Neural progenitor cell (in vitro differentiated cells): ENCODE data around the gene NFATC2IP. TPM values are rescaled to one million over a fixed set of nuclear protein-coding genes. Genes with fewer than 3 reads are reported as not detected.

Experiments used
- DNase-seq: peaks from one replicate; pipeline ENCODE4 v3.0.0-alpha.2; 2016; ENCODE audit warnings: low spot score
- H2AFZ ChIP-seq: fragments of 200-600 bp; sonication (generic); replicated peaks from 2 replicates; pipeline ENCODE4 v1.6.1; 2016; ENCODE audit warnings: antibody characterized with exemption
- H3F3A ChIP-seq: fragments of 200-600 bp; sonication (generic); 2 replicates; pipeline ENCODE4 v1.6.1; 2016; ENCODE audit warnings: antibody characterized with exemption, low read depth
- H3K27ac ChIP-seq: fragments of 200-600 bp; sonication (generic); 2 replicates; pipeline ENCODE4 v1.5.1; 2016; ENCODE audit warnings: mild to moderate bottlenecking
- H3K27me3 ChIP-seq: fragments of 200-600 bp; sonication (generic); 2 replicates; pipeline ENCODE4 v1.6.1; 2016; ENCODE audit warnings: mild to moderate bottlenecking, moderate library complexity
- H3K36me3 ChIP-seq: fragments of 200-600 bp; sonication (generic); 2 replicates; pipeline ENCODE4 v1.5.1; 2016
- H3K4me1 ChIP-seq: fragments of 200-600 bp; sonication (generic); 2 replicates; pipeline ENCODE4 v1.6.1; 2016; ENCODE audit warnings: mixed run types
- H3K4me2 ChIP-seq: fragments of 200-600 bp; sonication (generic); 2 replicates; pipeline ENCODE4 v1.6.1; 2016
- H3K4me3 ChIP-seq: fragments of 200-600 bp; sonication (generic); 2 replicates; pipeline ENCODE4 v1.5.1; 2016
- H3K79me2 ChIP-seq: fragments of 200-600 bp; sonication (generic); 2 replicates; pipeline ENCODE4 v1.6.1; 2016; ENCODE audit warnings: low read depth
- H3K9ac ChIP-seq: fragments of 200-600 bp; sonication (generic); 2 replicates; pipeline ENCODE4 v1.6.1; 2016
- H3K9me3 ChIP-seq: fragments of 200-600 bp; sonication (generic); 2 replicates; pipeline ENCODE4 v1.5.1; 2016; ENCODE audit warnings: low read depth
- H4K20me1 ChIP-seq: fragments of 200-600 bp; sonication (generic); 2 replicates; pipeline ENCODE4 v1.6.1; 2016; ENCODE audit warnings: low read depth
- H3K27ac Mint-ChIP-seq: 3 replicates; pipeline ENCODE4 v1.8.0; 2021; ENCODE audit warnings: mixed read lengths
- H3K27me3 Mint-ChIP-seq: 2 replicates; pipeline ENCODE4 v1.8.0; 2022; ENCODE audit warnings: low read depth, mild to moderate bottlenecking, inconsistent platforms, moderate library complexity, mixed read lengths; ENCODE audit not compliant: insufficient read depth
- H3K36me3 Mint-ChIP-seq: 3 replicates; pipeline ENCODE4 v1.8.0; 2021; ENCODE audit warnings: mixed read lengths
- H3K4me1 Mint-ChIP-seq: 3 replicates; pipeline ENCODE4 v1.8.0; 2021; ENCODE audit warnings: mixed read lengths
- H3K4me3 Mint-ChIP-seq: 3 replicates; pipeline ENCODE4 v1.8.0; 2021; ENCODE audit warnings: mild to moderate bottlenecking, moderate library complexity, mixed read lengths
- H3K9me3 Mint-ChIP-seq: 3 replicates; pipeline ENCODE4 v1.8.0; 2020; ENCODE audit warnings: mixed read lengths
- CTCF ChIP-seq: fragments of 200-600 bp; sonication (generic); IDR thresholded peaks from 2 replicates; pipeline ENCODE4 v1.5.1; 2017; ENCODE audit warnings: antibody characterized with exemption, mild to moderate bottlenecking
- EZH2 ChIP-seq: fragments of 200-600 bp; sonication (generic); IDR thresholded peaks from 2 replicates; pipeline ENCODE4 v1.6.1; 2017; ENCODE audit warnings: antibody characterized with exemption, mild to moderate bottlenecking, moderate library complexity
- EZH2phosphoT487 ChIP-seq: fragments of 200-600 bp; sonication (generic); IDR thresholded peaks from 2 replicates; pipeline ENCODE4 v1.6.1; 2017; ENCODE audit warnings: antibody characterized with exemption
- total RNA-seq: library from RNA; depleted of rRNA; stranded (reverse); fragments of >200 nt; gene quantifications from 2 replicates; pipeline ENCODE4 v1.2.3, GENCODE V29; 2015; ENCODE audit warnings: low replicate concordance

The NFATC2IP gene
- total RNA-seq, 1 donor from 2014 or later: 33.2 TPM

GRCh38 chr16:28986046-28986445 lies 35.3 kb downstream of the NFATC2IP start:
- Histone ChIP-seq H3K4me2 (no peak overlapping the region), H3K4me3 (no peak overlapping the region), H3K9ac (no peak overlapping the region), H4K20me1 (no peaks in the 10 kb centered on the region), H3K9me3 (no peaks in the 10 kb centered on the region), H3K27ac (no peak overlapping the region), H2AFZ (no peak overlapping the region), H3F3A (no peaks in the 10 kb centered on the region), H3K36me3 (no peaks in the 10 kb centered on the region), H3K4me1 (no peaks in the 10 kb centered on the region), H3K27me3 (no peaks in the 10 kb centered on the region), H3K79me2 (no peaks in the 10 kb centered on the region)
- no peak for TF ChIP-seq EZH2phosphoT487
- TF ChIP-seq EZH2: no peak
- TF ChIP-seq CTCF: no peak
- H3K27me3 Mint-ChIP-seq: peaks cover 2% of the 10 kb centered on the region
- no peaks in the 10 kb centered on the region for H3K4me1 Mint-ChIP-seq
- no peak for DNase-seq
- no peak overlapping the region for H3K27ac Mint-ChIP-seq
- no peaks in the 10 kb centered on the region for H3K9me3 Mint-ChIP-seq
- peaks cover 8% of the 10 kb centered on the region for H3K36me3 Mint-ChIP-seq
- H3K4me3 Mint-ChIP-seq: no peak overlapping the region

GRCh38 chr16:28986492-28986891 lies 35.8 kb downstream of the NFATC2IP start:
- DNase-seq: no peak
- H3K36me3 ChIP-seq: no peaks in the 10 kb centered on the region
- H3K27ac Mint-ChIP-seq: no peak overlapping the region
- H4K20me1 ChIP-seq: no peaks in the 10 kb centered on the region
- H3K36me3 Mint-ChIP-seq: peaks cover 8% of the 10 kb centered on the region
- H3K27ac ChIP-seq: no peak overlapping the region
- no peak overlapping the region for H3K4me2 ChIP-seq
- H3K27me3 Mint-ChIP-seq: peaks cover 2% of the 10 kb centered on the region
- no peak overlapping the region for H3K4me3 Mint-ChIP-seq
- H3K27me3 ChIP-seq: no peaks in the 10 kb centered on the region
- H3K4me1 Mint-ChIP-seq: no peaks in the 10 kb centered on the region
- no peak overlapping the region for H3K9ac ChIP-seq
- TF ChIP-seq EZH2 (no peak), EZH2phosphoT487 (no peak), CTCF (no peak)
- no peak overlapping the region for H2AFZ ChIP-seq
- H3K9me3 Mint-ChIP-seq: no peaks in the 10 kb centered on the region
- no peaks in the 10 kb centered on the region for H3K4me1 ChIP-seq
- H3F3A ChIP-seq: no peaks in the 10 kb centered on the region
- H3K4me3 ChIP-seq: no peak overlapping the region
- no peaks in the 10 kb centered on the region for H3K9me3 ChIP-seq
- no peaks in the 10 kb centered on the region for H3K79me2 ChIP-seq

DNA sequence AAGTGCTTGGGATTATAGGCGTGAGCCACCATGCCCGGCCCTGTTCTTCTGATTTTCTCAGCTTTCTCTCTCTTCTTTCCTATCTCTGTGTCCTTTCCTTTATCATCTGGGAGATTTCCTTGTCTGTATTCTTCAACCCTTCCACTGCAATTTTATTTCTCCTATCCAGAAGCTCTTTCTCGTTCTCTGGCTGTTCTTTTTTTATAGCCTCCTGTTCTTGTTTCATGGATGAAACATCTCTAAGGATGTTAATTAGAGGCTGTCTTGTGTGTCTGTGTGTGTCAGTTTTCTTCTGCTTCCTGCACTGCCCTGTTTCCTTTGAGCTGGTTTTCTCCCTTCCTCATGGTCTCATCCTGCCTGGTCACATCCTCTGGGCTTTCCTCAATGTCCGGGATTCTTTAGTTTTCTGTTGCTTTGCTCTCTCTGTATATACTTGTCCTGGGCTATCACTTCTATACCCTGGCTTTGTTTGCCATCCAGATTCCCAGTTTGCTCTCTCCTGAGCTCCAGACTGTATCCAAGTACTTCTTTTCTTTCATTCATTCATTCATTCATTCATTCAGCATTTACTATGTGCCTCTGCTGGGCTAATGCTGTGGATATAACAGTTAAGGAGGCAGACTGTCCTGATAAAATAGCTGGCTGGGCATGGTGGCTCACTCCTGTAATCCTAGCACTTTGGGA lies 36.6 kb downstream of the NFATC2IP start:
- Histone ChIP-seq H3K4me1 (no peaks in the 10 kb centered on the region), H3K4me2 (no peak overlapping the region)

More for the DNA sequence above, 36.6 kb downstream of the NFATC2IP start:
- Histone ChIP-seq H3K79me2 (no peaks in the 10 kb centered on the region), H3K4me3 (no peak overlapping the region), H4K20me1 (no peaks in the 10 kb centered on the region), H3K27me3 (no peaks in the 10 kb centered on the region), H2AFZ (no peak overlapping the region), H3K9me3 (no peaks in the 10 kb centered on the region), H3K27ac (no peak overlapping the region), H3F3A (no peaks in the 10 kb centered on the region), H3K9ac (no peak overlapping the region), H3K36me3 (no peaks in the 10 kb centered on the region)
- Mint-ChIP-seq H3K9me3 (no peaks in the 10 kb centered on the region), H3K27ac (no peak overlapping the region), H3K4me3 (no peak overlapping the region), H3K27me3 (peaks cover 2% of the 10 kb centered on the region), H3K4me1 (no peaks in the 10 kb centered on the region), H3K36me3 (peaks cover 8% of the 10 kb centered on the region)
- DNase-seq: no peak
- TF ChIP-seq EZH2phosphoT487 (no peak), EZH2 (no peak), CTCF (no peak)
